Measurements from ENCODE around the gene SOX2.

- no peak for TF ChIP-seq POLR2A (IDR thresholded peaks at IDR 0.05)
- TF ChIP-seq CTCF (IDR thresholded peaks at IDR 0.05 in 4 of 5, conservative IDR thresholded peaks at IDR 0.05 in 1 of 5), result no peak
These were observed 6.6 kb downstream of the SOX2 start for GRCh38 chr3:181718369-181718768.
